GM18951 (cell line): ENCODE results near the gene SERGEF.

ENCODE experiments used
- POLR2A ChIP-seq: IDR thresholded peaks from 4 replicates; pipeline ENCODE4 v1.6.1; 2011; ENCODE audit warnings: mild to moderate bottlenecking; ENCODE audit not compliant: insufficient read length, insufficient read depth; ENCODE audit errors: extremely low read depth
- in situ Hi-C: fragments of 300-500 bp; cut with MboI; formaldehyde crosslinking; loops from one replicate; pipeline ENCODE4 v1.12.0; 2022; ENCODE audit warnings: low sequenced_read_pairs, mixed read lengths, inconsistent platforms; ENCODE audit not compliant: unreplicated experiment

Gene SERGEF

DNA sequence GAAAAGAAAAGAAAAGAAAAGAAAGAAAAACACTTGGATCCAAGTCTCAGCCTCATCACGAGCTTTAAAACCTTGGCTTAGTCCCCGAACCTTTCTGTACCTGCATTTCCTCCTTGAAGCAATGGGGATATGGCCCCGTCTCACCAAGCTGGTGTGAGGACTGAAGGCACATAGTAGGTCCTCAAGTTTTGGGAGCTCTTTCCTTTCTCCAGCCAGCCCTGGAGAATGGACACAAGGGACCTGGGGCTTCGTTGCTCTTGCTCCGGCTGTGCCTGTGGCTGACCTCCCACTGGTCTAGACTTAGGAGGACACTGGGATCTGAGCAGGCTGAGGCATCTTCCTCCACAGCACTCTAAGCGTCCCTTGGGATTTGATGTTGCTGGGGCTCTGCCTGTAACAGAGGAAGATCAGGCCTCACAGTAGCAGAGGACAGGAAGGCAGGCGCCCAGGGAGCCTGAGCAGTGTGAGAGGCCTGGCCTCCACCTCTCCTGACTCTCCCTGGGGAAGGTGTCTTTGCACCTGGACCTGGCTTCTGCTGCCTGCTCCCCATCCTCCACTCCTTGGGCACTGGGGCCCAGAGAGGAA lies 245.5 kb downstream of the SERGEF start:
- TF ChIP-seq POLR2A = no peak
- in situ Hi-C loops = no loop called here

DNA sequence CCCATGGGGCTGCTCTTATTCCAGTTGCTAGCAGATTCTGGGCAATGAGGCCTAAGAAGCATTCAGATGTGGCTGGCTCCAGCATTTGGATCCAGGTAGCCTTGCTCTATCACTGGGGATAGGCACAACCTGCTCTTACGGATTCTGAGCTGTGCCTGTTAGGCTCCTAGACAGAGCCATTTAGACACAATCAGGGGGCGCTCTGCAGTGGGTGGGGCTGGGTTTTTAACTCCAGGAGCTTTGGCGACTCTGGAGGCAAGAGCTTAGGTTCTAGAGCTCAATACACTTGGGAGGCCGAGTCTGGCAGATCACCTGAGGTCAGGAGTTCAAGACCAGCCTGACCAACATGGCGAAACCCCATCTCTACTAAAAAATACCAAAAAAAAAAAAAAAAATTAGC lies 246.3 kb downstream of the SERGEF start:
- TF ChIP-seq POLR2A = no peak
- in situ Hi-C loops = no loop called here

DNA sequence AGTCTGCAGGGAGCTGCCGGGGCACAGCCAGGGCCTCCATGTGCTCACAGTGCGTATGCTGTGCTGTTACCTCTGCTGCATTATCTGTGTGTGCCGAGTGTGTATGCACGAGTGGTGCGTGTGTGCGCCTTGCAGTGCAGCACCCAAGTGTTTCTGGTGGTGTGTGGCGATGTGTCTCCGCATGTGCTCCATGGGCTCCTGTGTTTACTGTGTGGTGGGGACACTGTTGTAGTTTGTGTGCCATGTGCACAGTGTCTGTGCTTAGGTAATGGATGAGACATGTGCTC lies 246.8 kb downstream of the SERGEF start:
- no peak for TF ChIP-seq POLR2A
- in situ Hi-C loops = no loop called here

DNA sequence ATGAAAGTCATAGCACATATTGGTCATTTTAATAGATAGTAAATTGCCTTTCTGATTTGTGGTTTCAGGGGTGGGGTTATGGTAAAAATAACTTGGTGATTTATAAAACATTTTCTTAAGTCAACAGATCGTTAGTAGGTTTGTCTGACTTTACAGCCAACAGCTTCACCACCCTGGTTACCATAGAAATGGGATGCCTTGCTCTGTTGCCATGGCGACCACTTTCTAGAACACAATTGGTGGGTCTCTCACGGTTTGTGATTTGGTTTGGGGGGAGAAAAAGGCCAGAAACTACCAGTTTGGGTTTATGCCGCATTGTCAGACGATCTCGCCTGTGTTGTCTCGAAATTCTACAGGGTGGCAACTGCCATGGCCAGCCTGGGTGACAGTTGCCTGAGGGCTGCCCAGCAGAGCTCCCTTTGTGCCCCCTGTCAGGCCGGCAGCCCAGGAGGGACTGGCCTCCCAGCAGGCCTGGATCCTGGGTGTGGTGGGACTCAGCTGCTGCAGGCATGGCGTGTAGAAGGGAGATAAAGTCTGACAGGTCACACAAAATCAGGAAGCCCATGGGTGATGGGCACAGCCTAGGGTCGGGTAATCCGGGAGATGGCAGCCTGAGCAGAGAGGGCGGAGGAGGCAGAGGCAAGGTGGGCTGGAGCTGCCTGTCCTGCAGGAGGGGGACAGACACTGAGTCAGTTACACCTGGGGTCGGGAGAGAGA lies 247.3 kb downstream of the SERGEF start:
- TF ChIP-seq POLR2A = no peak
- in situ Hi-C loops = no loop called here

DNA sequence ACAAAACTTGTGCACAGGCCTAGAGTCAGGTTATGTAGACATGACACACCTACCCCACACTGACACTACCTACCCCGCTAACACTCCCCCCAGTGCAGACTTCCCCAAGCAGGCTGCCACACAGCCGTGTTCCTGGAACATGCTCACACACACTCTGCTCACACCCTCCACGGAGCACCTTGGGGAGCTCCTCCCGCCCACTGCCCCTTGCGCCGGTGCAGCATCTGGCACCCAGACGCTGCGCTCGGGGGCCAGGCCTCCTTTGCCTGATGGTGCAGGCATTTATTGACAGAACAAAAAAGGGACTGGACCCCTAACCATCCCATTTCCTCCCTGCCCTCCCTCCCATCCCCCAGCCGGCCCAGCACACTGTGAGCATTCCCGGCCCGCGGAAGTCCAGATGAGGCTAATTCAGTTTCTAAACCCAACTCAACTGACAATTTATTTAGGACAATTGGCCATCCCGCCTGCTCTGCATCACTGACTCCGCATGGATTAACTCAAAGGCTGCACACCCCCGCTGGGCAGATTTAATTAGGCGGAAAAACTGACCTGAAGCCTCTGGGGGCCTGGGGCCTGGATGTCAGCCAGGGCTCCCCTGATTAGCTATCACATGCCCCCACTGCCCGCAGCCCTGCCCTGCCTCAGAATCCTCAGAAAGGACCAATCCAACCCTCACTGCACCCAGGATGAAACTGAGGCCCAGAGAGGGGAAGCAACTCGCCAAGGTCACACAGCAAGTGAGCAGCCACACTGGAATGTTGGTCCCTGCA lies 248.2 kb downstream of the SERGEF start:
- in situ Hi-C loops = no loop called here
- TF ChIP-seq POLR2A = no peak

DNA sequence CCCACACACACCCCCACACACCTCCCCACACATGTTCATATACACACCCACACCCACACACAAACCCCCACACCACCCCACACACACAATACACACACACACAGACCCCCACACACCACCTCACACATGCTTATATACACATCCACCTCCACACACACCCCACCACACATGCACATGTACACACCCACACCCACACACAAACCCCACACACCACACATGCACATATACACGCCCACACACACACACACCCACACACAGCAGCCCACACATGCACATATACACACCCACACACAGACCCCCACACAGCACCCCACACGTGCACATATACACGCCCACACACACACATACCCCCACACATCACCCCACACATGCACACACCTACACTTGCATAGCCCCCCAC lies 249.1 kb downstream of the SERGEF start:
- in situ Hi-C loops = no loop called here
- TF ChIP-seq POLR2A = no peak

DNA sequence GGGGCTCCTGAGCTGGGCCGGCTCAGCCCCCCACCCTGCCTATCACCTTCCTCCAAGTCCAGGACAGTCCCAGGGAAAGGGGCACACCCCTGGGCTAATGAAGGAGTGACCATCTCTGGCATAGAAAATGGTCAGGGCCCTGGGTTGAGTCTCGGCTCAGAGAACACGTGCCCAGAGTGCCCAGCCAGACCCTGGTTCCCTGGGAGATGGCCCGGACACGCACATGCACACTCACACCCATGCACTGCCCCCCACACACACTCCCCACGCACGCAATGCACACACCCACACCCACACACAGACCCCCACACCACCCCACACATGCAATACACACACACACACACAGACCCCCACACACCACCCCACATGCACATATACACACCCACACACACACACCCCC lies 249.6 kb downstream of the SERGEF start:
- in situ Hi-C loops = no loop called here
- no peak for TF ChIP-seq POLR2A

- in situ Hi-C loops = no loop called here
- no peak for TF ChIP-seq POLR2A
These were observed 250.4 kb downstream of the SERGEF start for GRCh38 chr11:17762309-17762974.

DNA sequence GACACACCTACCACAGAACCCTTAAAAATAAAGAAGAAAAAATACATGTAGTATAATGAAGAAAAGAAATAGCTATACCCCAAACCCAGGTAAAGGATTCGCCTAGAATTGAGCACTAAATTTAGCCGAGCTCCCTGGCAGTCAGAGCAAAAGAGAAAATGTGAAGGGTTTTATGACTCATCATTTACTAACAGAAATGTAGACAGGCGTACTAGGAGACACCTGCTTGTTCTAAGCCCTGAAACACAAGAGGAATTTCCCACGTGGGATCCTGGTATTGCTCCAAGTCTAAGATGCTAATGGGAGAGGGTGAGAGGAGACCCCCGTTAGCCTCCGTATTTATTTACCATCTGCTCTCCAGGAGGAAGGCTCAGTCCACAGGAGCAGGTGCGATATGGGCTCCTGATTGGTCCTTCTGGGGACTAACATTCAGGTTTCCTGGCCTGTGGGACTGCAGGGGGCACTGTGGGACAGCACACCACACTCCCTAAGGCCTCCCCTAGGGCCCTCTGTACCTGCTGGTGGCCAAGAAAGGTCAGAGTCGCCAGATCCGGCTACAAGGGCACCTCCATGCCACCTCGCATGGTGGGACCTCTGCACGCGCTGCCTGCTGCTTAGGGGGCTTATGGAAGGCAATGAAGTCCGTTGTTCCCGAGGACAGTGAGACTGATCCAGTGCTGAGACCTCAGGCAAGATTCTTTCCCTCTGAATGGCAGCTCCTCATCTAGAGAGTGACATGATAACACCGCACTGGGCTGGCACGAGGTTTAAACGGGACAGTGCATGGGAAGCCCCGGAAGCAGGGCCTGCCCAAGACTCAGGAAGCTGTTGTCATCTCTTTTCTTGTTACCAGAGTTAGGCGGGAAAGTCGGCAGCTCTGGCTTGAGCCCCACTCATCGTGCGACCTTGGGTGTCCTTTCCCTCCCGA lies 252.5 kb downstream of the SERGEF start:
- no peak for TF ChIP-seq POLR2A
- in situ Hi-C loops = no loop called here

- in situ Hi-C loops = no loop called here
These were observed 257.0 kb downstream of the SERGEF start for GRCh38 chr11:17755891-17756290.

DNA sequence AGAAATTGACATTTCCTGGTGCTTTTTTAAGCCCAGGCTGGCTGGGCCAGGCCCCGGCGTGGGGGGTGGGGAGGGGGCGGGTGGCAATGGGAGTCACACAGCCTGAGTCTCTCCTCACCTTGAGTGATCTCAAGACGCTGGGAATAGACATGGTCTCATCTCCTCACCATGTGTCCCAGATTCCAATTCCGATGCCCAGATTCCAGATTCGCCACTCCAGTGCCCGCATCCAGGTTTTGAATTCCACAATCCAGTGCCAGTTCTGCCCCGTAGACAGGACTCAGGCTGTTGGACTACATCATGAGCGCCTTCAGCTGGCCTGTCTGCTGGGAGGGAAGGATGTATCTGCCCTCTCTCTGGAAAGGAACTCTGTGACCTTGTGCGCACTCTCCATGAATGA lies 259.2 kb downstream of the SERGEF start:
- in situ Hi-C loops = no loop called here
- no peak for TF ChIP-seq POLR2A

More at GRCh38 chr11:17755891-17756290, 257.0 kb downstream of the SERGEF start:
- no peak for TF ChIP-seq POLR2A

DNA sequence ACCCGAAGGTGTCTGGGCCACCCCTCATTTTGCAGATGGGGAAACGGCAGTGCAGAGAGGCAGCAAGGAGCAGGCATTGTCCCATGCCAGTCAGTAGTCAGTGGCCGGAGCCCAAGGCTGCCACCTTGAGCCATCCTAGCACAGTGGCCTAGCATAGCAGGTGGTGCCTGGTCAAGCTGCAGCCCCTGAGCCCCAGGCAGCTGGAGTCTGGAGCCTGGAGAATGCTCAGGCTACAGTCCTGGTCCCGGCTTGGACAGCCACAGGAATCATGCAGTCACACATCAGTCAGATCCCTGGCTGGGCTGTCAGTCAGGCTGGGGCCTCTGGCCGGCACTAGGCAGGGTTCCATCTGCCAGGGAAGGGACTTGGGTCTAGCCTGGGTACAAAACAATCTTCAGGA lies 259.7 kb downstream of the SERGEF start:
- in situ Hi-C loops = no loop called here
- TF ChIP-seq POLR2A = no peak
